NB4 (cell line): ENCODE results near the gene PON2.

Experiments
- CTCF ChIP-seq: IDR thresholded peaks from one replicate; pipeline ENCODE4 v1.5.1; 2012; ENCODE audit warnings: low read depth, low read length
- POLR2A ChIP-seq: IDR thresholded peaks from 2 replicates; pipeline ENCODE4 v1.6.1; 2011; ENCODE audit warnings: mild to moderate bottlenecking; ENCODE audit not compliant: insufficient read length; ENCODE audit errors: extremely low read depth

- TF ChIP-seq CTCF = no peak
- no peak for TF ChIP-seq POLR2A
Measured at GRCh38 chr7:95440394-95441038, 5.7 kb upstream of the PON2 start.
